PC-9 (cell line): Measurements from ENCODE around the gene DCAF7. TPM values are rescaled to one million over a fixed set of nuclear protein-coding genes. Genes with fewer than 3 reads are reported as not detected.

Experiments
- BruUV-seq: library from RNA; stranded (reverse); fragments of 400-500 nt; replicated peaks from 2 replicates; lab custom pipeline; 2021; lab: Mats Ljungman, UMichigan
- CTCF ChIA-PET: fragments of 300-600 bp; sonication (Branson Sonifier 250); formaldehyde crosslinking; loops from one replicate; lab custom pipeline; 2022; ENCODE audit warnings: antibody characterized with exemption; lab: Charles Lee
- POLR2A ChIA-PET: fragments of 300-600 bp; sonication (Branson Sonifier 250); formaldehyde crosslinking; loops from one replicate; lab custom pipeline; 2022; ENCODE audit warnings: antibody characterized with exemption; ENCODE audit not compliant: unreplicated experiment; lab: Charles Lee
- DNase-seq, 2 experiments: peaks; one replicate each; pipeline versions ENCODE4 v3.0.0 to v3.0.0-alpha.2; 2015 to 2022; ENCODE audit warnings: mixed read lengths in 1 of 2
- H2AFZ ChIP-seq: fragments of 200-600 bp; sonication (generic); 2 replicates; pipeline ENCODE4 v1.8.1; 2017; ENCODE audit warnings: antibody characterized with exemption
- H3F3A ChIP-seq: fragments of 200-600 bp; sonication (generic); 2 replicates; pipeline ENCODE4 v1.8.1; 2017; ENCODE audit warnings: antibody characterized with exemption, mild to moderate bottlenecking, low read depth; ENCODE audit not compliant: insufficient read depth
- H3K27ac ChIP-seq: fragments of 200-600 bp; sonication (generic); 2 replicates; pipeline ENCODE4 v1.6.1; 2016; ENCODE audit warnings: mixed run types
- H3K27me3 ChIP-seq: fragments of 200-600 bp; sonication (generic); 2 replicates; pipeline ENCODE4 v1.6.1; 2016; ENCODE audit warnings: low read depth, mixed run types; ENCODE audit not compliant: insufficient read depth
- H3K36me3 ChIP-seq: fragments of 200-600 bp; sonication (generic); 2 replicates; pipeline ENCODE4 v1.6.1; 2016; ENCODE audit warnings: low read depth, mixed run types
- H3K4me1 ChIP-seq: fragments of 200-600 bp; sonication (generic); replicated peaks from 2 replicates; pipeline ENCODE4 v1.6.1; 2016; ENCODE audit warnings: mixed run types; ENCODE audit not compliant: insufficient read depth
- H3K4me2 ChIP-seq: fragments of 200-600 bp; sonication (generic); 2 replicates; pipeline ENCODE4 v1.6.1; 2017; ENCODE audit warnings: mixed run types
- H3K4me3 ChIP-seq: fragments of 200-600 bp; sonication (generic); 2 replicates; pipeline ENCODE4 v1.6.1; 2016; ENCODE audit warnings: mixed run types
- H3K79me2 ChIP-seq: fragments of 200-600 bp; sonication (generic); 2 replicates; pipeline ENCODE4 v1.6.1; 2017; ENCODE audit warnings: low read depth, mixed run types
- H3K9me2 ChIP-seq: fragments of 200-600 bp; sonication (generic); 2 replicates; pipeline ENCODE4 v1.8.1; 2017; ENCODE audit warnings: mild to moderate bottlenecking; ENCODE audit not compliant: insufficient read depth
- H3K9me3 ChIP-seq: fragments of 200-600 bp; sonication (generic); 2 replicates; pipeline ENCODE4 v1.8.1; 2016; ENCODE audit warnings: low read depth; ENCODE audit not compliant: insufficient read depth
- H4K20me1 ChIP-seq: fragments of 200-600 bp; sonication (generic); 2 replicates; pipeline ENCODE4 v1.8.1; 2017; ENCODE audit not compliant: insufficient read depth
- EZH2 ChIP-seq: fragments of 200-600 bp; sonication (generic); IDR thresholded peaks from 2 replicates; pipeline ENCODE4 v1.8.0; 2017; ENCODE audit warnings: antibody characterized with exemption, low read depth
- intact Hi-C: fragments of 100-400 bp; cut with micrococcal nuclease; formaldehyde crosslinking; loops from one replicate; pipeline ENCODE4 v1.10.0; 2022; ENCODE audit not compliant: unreplicated experiment
- total RNA-seq: library from RNA; stranded (reverse); gene quantifications from 2 replicates; pipeline ENCODE4 v1.2.3, GENCODE V29; 2021
- TF ChIP-seq, protein P1 (sequence below): fragments of 200-600 bp; sonication (generic); conservative IDR thresholded peaks from 2 replicates; pipeline ENCODE4 v1.6.1; 2017; ENCODE audit warnings: mixed run types, antibody characterized with exemption, mild to moderate bottlenecking, moderate library complexity

DCAF7 gene
- total RNA-seq, 1 experiment from 2014 or later: 78.9 TPM

DNA sequence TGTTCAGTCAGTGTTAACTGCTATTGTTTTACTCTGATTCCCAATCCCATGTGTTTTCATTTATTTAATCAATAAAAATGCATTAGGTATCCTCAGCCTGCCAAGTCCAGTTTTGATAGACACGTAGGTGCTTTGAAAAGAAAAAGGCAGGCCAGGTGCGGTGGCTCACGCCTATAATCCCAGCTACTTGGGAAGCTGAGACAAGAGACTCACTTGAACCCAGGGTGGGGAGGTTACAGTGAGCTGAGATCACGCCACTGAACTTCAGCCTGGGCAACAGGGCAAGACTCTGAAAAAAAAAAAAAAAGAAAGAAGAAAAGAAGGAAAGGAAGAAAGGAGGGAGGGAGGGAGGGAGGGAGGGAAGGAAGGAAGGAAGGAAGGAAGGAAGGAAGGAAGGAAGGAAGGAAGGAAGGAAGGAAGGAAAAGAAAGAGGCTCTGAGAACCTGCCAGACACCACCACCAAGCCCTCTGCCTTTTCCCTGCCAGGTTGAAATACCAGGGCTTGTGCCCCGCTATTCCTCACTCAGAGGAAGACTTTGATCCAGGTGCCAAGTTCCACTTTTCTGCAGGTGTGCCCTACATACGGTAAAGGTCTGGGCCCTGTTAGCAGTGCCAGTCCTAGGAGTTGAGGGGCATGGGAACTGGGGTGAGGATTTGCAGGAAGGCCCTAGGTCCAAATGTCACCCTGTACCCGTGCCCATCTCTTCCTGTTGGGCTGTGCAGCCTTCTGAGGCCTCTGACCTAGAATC, 37.2 kb upstream of the DCAF7 start:
- Histone ChIP-seq H3K4me2 (no peak overlapping the region), H3K27me3 (peaks cover 60% of the 10 kb centered on the region), H3K4me3 (no peak overlapping the region), H3F3A (no peaks in the 10 kb centered on the region), H2AFZ (no peak overlapping the region), H3K27ac (no peak overlapping the region), H4K20me1 (no peaks in the 10 kb centered on the region; the same call in 1 of the 2 replicates), H3K4me1 (no peaks in the 10 kb centered on the region; the same call in 1 of the 2 replicates), H3K9me3 (no peaks in the 10 kb centered on the region), H3K9me2 (no peaks in the 10 kb centered on the region), H3K79me2 (no peaks in the 10 kb centered on the region), H3K36me3 (no peaks in the 10 kb centered on the region)
- TF ChIP-seq, protein P1, sequence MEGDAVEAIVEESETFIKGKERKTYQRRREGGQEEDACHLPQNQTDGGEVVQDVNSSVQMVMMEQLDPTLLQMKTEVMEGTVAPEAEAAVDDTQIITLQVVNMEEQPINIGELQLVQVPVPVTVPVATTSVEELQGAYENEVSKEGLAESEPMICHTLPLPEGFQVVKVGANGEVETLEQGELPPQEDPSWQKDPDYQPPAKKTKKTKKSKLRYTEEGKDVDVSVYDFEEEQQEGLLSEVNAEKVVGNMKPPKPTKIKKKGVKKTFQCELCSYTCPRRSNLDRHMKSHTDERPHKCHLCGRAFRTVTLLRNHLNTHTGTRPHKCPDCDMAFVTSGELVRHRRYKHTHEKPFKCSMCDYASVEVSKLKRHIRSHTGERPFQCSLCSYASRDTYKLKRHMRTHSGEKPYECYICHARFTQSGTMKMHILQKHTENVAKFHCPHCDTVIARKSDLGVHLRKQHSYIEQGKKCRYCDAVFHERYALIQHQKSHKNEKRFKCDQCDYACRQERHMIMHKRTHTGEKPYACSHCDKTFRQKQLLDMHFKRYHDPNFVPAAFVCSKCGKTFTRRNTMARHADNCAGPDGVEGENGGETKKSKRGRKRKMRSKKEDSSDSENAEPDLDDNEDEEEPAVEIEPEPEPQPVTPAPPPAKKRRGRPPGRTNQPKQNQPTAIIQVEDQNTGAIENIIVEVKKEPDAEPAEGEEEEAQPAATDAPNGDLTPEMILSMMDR: no peak
- no peak for TF ChIP-seq EZH2
- CTCF ChIA-PET: no interaction called here
- POLR2A ChIA-PET: no interaction called here
- intact Hi-C loops: no loop called here
- BruUV-seq: no TSS peak
- no peak for DNase-seq

DNA sequence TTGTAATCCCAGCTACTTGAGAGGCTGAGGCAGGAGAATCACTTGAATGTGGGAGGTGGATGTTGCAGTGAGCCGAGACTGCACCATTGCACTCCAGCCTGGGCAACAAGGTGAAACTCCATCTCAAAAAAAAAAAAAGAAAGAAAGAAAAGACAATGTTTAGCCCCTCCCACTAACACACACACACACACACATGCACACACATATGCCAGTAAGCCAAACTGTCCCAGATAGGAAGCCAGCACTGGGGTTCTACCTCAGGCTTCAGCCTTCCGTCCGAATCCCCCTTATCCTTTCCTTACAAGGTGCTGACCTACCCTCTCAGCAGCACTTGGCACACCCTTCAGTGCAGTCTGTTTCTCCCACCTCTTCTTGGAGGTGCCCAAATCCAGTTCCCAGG, 35.8 kb upstream of the DCAF7 start:
- H3F3A ChIP-seq: no peaks in the 10 kb centered on the region
- no peaks in the 10 kb centered on the region for H3K9me3 ChIP-seq
- no peaks in the 10 kb centered on the region; the same call in 1 of the 2 replicates for H3K4me1 ChIP-seq
- ChIA-PET POLR2A (no interaction called here), CTCF (interaction anchor here (0.7 kb wide), 1 partner anchor 11 kb away, joined by 4 read pairs; no protein-coding TSS in a partner anchor)
- TF ChIP-seq, protein P1: no peak
- TF ChIP-seq EZH2: no peak
- intact Hi-C loops: no loop called here
- H3K27ac ChIP-seq: no peak overlapping the region
- H4K20me1 ChIP-seq: no peaks in the 10 kb centered on the region; the same call in 1 of the 2 replicates
- BruUV-seq: no TSS peak
- no peak overlapping the region for H3K4me2 ChIP-seq
- no peaks in the 10 kb centered on the region for H3K36me3 ChIP-seq
- no peak for DNase-seq
- no peaks in the 10 kb centered on the region for H3K79me2 ChIP-seq
- no peaks in the 10 kb centered on the region for H3K9me2 ChIP-seq
- peaks cover 54% of the 10 kb centered on the region for H3K27me3 ChIP-seq
- H3K4me3 ChIP-seq: no peak overlapping the region
- H2AFZ ChIP-seq: no peak overlapping the region

DNA sequence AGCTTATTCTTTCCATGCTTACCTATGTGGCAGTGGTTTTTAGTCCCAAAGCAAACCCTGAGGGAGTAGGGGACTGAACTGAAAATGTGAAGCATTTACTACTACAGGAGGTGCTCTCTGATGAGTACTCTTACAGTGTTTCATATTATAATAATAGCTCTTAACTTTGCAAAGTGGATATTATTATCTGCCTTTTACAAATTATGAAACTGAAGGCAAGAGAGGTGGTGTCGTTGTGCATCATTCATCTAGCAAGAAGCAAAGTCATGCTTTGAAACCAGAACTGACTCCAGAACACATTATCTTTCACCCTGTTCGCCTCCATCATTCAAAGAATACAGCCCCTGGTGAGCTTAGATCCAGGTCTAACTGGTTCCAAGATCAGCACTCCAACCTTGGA, 35.3 kb upstream of the DCAF7 start:
- CTCF ChIA-PET: no interaction called here
- POLR2A ChIA-PET: no interaction called here
- H3K27ac ChIP-seq: no peak overlapping the region
- H3K27me3 ChIP-seq: peaks cover 52% of the 10 kb centered on the region
- H3K79me2 ChIP-seq: no peaks in the 10 kb centered on the region
- H3K36me3 ChIP-seq: no peaks in the 10 kb centered on the region
- intact Hi-C loops: no loop called here
- no peaks in the 10 kb centered on the region for H3K9me2 ChIP-seq
- H3F3A ChIP-seq: no peaks in the 10 kb centered on the region
- no TSS peak for BruUV-seq
- no peaks in the 10 kb centered on the region; the same call in 1 of the 2 replicates for H4K20me1 ChIP-seq
- TF ChIP-seq, protein P1: no peak
- no peak for TF ChIP-seq EZH2
- H3K4me3 ChIP-seq: no peak overlapping the region
- no peak overlapping the region for H3K4me2 ChIP-seq
- H3K9me3 ChIP-seq: no peaks in the 10 kb centered on the region
- H3K4me1 ChIP-seq: no peaks in the 10 kb centered on the region; the same call in 1 of the 2 replicates
- DNase-seq: no peak
- no peak overlapping the region for H2AFZ ChIP-seq
